Sigmoid colon (tissue), 4 donors: Measurements from ENCODE around the gene ASB2.

Source experiments
- CTCF ChIP-seq, 4 experiments: fragments of 450-650 bp in 3 of 4; fragments of 200-600 bp in 1 of 4; IDR thresholded peaks; one replicate each; pipeline ENCODE4 v1.5.1; 2016 to 2019; ENCODE audit warnings: antibody characterized with exemption in 4 of 4, mild to moderate bottlenecking in 3 of 4, moderate library complexity in 2 of 4
- EP300 ChIP-seq, 4 donors: sonication (generic); formaldehyde crosslinking; IDR thresholded peaks; one replicate each; pipeline ENCODE4 v1.6.1; 2017; ENCODE audit warnings: antibody characterized with exemption in 4 of 4
- POLR2A ChIP-seq, 2 donors: fragments of 450-650 bp; IDR thresholded peaks; one replicate each; pipeline ENCODE4 v1.6.1; 2016; ENCODE audit warnings: antibody characterized with exemption in 2 of 2, mild to moderate bottlenecking in 2 of 2, moderate library complexity in 2 of 2
- POLR2AphosphoS5 ChIP-seq, 4 donors: sonication (generic); formaldehyde crosslinking; IDR thresholded peaks; one replicate each; pipeline ENCODE4 v1.6.1; 2017; ENCODE audit warnings: antibody characterized with exemption in 4 of 4

- TF ChIP-seq CTCF (IDR thresholded peaks at IDR 0.05) (no peak), EP300 (IDR thresholded peaks at IDR 0.05) (no peak), POLR2A (IDR thresholded peaks at IDR 0.05) (no peak), POLR2AphosphoS5 (IDR thresholded peaks at IDR 0.05) (no peak)
Observed at GRCh38 chr14:94005324-94006073, 29.1 kb upstream of the ASB2 start.
